Activated effector memory CD4-positive, alpha-beta T cell treated with anti-CD3 and anti-CD28 coated beads, Interleukin-2, amount 50 U/mL, for 16 hours (primary cell): ENCODE measurements around the gene NPIPB8.
"Not testable (repeated sequence)": the region's sequence is repeated elsewhere in the genome, so short reads cannot be mapped to it uniquely, and the experiment has no call there.

Experiments used
- DNase-seq: peaks from one replicate; pipeline ENCODE4 v3.0.0-alpha.2; 2020

The NPIPB8 gene

DNA sequence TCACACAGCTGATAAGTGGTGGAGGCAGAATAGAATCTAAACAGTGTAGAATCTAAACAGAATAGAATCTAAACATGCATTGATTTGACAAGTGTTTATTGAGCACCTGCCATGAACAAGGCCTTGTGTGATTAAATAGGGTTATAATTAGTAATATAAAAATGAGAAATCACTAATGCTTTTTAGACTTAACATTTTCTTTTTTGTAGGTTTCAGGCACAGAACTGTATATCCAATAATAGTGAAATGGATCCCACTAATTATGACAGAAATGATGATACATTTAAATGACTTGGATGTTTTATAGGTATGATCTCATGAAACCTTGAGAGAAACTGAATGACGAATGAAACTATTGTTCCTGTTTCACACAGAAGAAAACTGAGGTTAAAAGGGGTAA lies at the start of gene NPIPB8:
NPIPB8 (plus strand) TSS at position 301 of the 400 bp plus-strand sequence. CDS start 296 bp downstream, outside the sequence.
- DNase-seq = not testable (repeated sequence)

DNA sequence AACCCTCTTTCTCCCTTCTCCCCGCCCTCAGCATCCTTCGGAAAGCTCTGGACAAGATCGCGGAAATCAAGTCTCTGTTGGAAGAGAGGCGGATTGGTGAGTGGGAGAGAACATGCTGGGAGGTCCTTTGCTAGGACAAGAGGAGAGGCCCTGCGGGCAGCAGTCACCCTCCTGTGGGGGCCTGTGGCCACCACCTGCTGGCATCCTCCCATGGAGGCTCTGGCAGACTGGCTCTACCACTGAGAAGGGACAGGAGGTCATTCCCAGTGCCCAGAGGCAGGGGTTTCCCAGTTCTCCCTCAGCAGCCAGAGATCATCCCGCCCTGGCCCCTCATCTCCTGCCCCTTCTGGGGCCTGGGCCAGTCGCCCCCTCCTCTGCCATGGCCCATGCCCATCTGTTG lies 48.8 kb upstream of the NPIPB8 start:
- no peak for DNase-seq

DNA sequence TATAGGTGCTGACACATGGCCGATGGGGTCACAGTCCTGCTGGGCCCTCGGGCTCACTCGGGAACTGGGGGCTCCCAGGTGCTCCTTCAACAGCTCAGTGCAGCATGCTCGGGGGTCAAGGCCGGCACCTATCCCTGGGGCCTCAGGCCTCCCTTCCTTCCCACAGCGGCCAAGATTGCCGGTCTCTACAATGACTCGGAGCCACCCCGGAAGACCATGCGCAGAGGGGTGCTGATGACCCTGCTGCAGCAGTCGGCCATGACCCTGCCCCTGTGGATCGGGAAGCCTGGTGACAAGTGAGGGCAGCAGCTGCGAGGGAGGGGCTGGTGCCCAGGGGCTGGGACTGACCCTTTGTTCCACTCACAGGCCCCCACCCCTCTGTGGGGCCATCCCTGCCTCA lies 47.9 kb upstream of the NPIPB8 start:
- DNase-seq = no peak

DNA sequence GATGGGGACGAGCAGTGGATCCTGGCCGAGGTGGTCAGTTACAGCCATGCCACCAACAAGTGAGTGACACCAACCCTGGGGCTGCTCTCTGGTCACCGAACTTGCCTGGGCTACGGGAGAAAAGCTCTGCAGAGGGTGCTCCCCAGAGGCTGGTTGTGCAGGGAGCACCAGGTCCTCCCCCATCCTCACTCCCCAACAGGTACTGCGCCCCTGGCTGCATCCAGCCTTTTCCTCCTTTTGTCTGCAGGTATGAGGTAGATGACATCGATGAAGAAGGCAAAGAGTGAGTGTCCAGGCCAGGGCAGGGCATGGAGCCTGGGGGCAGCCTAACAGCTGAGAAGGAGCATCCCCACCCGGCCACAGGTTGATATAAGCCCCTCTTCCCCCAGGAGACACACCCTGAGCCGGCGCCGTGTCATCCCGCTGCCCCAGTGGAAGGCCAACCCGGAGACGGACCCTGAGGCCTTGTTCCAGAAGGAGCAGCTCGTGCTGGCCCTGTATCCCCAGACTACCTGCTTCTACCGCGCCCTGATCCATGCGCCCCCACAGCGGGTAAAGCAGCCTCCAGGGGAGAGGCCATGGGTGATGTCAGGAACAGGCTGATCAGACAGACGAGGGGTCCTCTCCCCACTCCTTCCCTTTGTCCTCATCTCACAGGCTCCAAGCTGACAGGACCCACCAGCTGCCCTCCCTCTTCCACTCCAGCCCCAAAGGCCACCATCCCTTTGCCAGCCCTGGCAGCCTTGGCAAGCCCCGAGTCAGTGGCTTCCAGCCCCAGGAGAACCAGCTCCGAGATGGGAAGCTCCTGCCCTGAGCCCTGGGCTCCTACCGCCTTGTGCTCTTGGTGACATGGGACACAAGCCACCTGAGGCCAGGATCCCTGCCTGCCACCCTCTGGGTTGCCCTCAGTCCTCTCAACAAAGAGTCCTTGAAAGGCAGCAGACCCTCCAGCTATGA lies 47.2 kb upstream of the NPIPB8 start:
- DNase-seq = no peak

DNA sequence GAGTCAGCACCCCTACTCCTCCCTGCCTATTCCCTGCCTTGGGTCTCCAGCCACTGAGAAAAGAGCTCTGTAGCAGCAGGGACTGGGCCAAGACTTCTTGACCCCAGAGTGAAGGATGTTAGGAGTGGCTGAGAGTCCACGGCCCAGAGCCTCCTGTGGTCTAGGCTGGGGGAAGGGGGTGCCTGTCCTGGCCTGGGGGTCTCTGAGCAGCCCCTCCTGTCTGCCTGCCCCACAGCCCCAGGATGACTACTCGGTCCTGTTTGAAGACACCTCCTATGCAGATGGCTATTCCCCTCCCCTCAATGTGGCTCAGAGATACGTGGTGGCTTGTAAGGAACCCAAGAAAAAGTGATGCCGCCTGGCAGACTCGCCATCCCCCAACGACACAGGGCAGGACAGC lies 46.5 kb upstream of the NPIPB8 start:
- DNase-seq = no peak

DNA sequence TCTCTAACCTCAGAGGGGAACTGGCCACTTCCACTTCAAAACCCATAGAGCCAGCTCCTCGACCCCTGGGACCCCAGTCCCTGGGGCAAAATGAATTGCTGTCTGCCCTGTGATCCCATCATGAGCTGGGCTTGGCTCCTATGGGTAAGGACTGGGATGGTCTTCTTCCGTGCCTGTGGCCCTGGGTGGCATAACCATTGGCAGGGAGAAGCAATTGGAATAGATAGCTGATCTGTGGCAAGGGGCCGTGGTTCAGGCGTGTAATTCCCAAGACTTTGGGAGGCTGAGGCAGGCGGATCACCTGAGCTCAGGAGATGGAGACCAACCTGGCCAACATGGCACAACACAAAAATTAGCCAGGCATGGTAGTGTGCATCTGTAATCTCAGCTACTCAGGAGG lies 45.4 kb upstream of the NPIPB8 start:
- no peak for DNase-seq

DNA sequence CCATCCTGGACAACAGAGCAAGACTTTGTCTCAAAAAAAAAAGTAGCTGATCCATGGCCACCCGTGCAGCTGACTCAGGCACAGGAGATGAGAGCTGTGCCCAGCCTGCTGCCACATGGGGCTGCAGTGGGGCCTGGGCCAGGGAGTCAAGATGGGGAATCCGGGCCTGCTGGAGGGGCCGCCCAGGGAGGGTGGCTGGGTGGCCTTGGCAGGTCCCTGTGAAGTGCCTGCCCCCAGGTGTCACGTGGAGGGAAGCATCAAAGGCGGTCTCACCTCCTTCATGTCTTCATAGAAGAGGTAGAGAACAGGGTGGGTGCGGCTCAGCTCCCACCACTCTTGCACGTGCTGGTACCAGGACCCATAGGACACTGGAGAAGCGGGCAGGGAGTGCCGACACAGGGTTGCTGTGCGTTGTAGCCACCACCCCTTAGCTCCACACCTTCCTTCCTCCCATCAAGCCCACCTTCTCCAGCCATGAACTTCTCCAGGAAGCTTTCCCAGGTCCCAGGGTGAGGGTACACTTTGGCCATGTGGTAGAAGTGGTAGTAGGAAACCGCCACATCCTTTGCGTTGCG lies 44.8 kb upstream of the NPIPB8 start:
- DNase-seq = no peak

DNA sequence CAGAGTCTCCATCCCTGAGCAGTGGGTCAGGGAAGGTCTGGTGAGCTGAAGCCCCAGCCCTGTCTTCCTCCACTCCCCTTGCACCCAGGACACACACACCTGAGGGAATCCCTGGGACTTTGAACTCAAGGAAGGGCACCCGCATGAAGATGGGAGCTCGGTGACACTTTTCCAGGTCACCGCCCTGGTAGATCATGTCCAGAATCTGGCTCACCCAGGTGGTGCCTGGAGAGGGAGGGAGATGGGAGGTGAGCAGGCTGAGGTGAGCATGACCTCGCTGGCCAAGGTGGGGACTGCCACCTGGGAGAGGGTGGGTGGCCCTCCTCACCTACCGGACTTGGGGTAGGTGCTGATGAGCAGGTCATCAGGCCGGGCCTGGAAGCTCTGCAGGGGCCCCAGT lies 42.4 kb upstream of the NPIPB8 start:
- DNase-seq = not testable (repeated sequence)

DNA sequence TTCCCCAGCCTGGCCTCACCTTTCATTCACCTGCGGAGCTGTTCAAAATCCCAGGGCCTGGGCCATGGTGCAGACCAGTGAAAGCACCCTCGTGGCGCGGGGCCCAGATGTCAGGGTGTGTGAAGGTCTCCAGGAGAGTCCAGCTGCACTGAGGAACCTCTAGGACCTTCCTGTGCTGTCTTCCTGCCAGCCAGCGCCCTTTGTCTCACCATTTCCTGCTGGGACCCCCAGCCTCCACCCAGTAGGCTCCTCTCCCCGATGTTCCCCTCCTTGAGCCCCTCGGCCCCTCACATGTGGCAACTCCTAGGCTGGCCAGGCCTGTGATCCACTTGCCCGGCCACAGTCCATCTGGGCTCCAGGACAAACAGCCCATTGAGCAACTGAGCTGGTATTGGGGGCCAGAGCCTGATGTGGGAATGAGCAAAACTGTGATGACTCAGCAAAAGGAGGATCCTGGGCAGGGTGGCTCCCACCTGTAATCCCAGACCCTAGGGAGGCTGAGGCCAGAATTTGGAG lies 41.7 kb upstream of the NPIPB8 start:
- no peak for DNase-seq

DNA sequence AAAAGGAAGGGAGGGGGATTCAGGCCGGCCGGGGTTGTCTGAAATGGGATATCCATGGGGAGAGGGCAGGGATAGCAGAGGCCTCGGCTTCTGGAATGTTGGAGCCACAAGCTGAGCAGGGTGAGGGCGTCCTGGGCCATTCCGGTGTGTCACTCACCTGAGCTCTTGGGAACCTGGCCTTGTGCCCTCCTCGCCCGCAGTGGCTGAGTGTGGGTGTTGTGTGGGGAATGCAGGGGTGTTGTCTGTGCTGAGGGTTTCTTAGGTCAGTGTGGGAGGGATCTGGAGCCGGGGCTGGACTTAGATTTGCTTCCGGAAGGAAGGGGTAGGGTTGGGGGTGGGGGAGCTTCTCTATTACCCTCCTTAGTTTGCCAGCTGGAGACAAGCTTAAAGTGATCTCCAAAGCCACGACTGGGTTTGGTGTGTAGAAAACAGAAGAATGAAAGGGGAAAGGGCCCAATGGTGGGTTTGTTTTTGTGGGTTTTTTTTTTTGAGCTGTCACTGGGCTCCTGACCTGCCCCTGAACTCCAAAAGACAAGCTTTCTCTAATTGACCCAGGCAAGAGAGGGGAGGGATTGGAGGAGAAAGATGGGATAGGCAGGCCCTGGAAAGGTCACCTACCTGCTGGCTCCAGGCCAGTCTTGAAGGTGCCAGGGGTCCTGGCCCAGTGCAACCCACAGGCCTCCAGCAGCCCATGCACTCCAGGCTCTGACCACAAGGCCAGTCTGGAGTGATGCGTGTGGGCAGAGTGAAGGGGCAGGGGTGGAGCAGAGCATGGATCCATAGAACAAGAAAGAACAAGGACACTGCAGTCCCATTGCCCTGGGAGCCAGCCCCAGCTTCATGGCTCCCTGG lies 40.8 kb upstream of the NPIPB8 start, which contains the start of gene SULT1A2:
SULT1A2 (minus strand) TSS at position 211 of the 852 bp plus-strand sequence. CDS start 1,120 bp downstream, outside the sequence.
- DNase-seq = no peak

DNA sequence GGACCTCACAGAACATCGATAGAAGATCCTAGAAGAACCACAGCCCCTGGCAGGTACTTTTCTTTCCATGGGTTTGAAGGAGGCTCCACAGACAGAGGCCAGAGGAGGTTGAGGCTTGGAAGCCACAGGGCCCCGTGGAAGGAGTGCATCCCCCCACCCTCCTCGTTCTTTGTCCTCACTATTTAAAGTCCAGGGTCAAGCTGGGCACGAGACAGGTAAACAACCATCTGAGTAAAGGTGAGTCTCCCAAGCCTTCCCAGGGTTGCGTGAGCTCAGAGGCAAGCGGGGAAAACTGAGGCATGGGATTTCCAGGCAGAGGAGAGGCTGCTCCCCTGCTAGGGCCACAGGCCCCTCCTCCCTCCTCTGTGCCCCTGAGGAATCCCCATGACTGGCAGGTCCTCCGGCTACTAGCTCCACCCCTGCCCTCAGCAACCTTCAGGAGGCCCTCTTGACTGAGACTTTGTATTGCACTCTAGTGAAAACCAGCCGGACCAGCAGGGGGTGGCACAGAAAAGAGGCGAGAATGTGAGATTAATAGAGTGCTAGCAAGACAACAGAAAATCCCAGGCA lies 40.1 kb upstream of the NPIPB8 start:
- DNase-seq = no peak

DNA sequence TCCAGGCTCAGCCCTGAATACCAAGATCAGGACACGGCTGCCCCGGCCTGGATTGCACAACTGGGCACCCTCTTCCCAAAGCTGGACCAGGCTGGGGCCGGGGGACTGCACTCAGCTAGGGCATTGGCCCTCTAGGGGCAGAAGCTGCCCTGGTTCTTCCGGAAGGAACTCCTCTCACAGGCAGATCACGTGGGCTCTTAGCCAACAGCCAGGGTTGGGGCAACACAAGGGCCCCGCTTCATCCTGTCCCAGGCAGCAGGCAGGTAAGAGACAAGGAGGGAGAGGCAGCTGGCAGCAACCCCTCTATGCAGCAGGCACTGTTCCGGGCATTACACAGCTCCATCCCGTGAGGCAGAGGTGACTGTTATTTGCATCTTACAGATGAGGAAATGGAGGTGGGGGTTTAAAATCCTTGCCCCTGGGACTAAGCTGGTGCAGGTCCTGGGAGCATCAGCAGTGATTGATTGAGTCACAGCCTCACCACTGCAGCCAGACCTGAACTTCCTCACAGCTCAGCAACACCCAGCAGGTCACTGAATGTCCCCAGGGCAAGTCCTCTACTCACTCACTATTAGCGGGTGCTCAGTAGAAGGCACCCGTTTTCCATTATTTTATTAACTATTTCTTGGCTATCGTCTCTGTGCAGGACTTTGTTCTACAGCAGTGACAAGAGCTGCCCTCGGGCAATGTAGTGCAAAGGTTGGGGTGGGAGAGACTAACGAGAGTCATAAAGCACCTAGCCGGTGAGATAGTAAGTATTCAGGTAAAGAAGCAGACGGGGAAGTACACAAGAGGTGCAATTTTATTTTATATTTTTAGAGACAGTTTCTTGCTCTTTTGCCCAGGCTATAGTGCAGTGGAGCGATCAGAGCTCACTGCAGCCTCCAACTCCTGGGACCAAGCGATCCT lies 38.2 kb upstream of the NPIPB8 start:
- not testable (repeated sequence) for DNase-seq

DNA sequence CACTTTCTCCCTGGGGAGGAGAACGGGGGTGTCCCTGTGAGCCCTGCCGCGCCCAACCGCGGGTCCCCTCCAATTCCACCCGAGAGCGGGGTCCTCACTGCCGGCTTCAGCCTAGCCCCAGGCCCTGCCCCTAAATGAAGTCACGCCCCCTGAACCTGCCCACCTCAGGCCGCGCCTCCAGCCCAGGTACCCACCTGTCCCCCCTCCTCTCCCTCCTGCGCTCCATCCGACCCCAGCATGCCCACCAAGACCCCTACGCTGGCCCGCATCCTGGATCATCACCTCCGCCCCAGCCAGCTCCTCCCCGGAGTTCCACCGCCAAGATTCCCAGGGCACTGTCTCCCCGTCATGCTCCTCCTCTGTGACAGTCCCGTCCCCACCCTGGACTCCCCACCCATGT lies 36.9 kb upstream of the NPIPB8 start:
- DNase-seq = not testable (repeated sequence)

DNA sequence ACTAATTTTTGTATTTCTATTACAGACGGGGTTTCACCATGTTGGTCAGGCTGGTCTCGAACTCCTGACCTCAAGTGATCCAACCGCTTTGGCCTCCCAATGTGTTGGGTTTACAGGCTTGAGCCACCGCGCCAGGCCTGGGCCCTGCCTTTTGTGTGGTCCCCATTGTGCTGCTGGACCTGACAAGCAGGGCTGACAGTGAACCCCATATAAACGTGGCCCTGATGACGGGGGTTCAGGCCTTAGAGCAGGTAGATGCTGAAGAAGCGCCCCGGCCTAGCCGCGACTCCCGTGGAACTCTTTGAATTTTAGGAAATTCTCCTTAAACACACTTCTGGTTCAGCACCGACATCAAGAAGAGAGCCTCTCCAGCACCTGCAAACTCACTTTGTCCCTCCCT lies 36.3 kb upstream of the NPIPB8 start:
- not testable (repeated sequence) for DNase-seq

DNA sequence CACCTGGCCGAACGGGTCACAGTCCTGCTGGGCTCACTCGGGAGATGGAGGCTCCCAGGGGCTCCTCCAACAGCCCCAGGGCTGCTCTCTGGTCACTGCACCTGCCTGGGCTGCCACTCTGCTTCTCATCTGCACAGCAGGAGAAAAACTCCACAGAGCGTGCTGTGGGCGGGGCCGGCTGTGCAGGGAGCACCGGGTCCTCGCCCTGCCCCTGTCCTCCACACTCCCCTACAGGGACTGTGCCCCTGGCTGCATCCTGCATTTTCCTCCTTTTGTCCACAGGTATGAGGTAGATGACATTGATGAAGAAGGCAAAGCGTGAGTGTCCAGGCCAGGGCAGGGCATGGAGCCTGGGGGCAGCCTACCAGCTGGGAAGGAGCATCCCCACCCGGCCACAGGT lies 35.8 kb upstream of the NPIPB8 start:
- not testable (repeated sequence) for DNase-seq

DNA sequence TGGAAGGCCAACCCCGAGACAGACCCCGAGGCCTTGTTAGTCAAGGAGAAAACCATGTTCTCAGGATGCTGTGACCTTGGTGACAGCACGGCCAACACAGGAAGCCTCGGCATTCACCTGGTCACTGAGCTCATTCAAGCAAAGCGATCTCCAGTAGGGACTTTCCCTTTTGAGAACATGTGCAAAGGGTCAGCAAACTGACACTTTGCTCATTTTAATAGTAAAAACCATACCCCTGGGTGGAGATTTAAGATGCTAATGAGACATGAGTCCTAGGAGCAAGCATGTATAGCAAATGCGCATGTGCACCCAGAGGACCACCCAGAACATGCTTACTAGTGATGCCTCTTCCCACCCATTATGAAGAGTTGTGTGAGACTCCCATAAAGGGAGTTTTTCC lies 35.3 kb upstream of the NPIPB8 start:
- no peak for DNase-seq

DNA sequence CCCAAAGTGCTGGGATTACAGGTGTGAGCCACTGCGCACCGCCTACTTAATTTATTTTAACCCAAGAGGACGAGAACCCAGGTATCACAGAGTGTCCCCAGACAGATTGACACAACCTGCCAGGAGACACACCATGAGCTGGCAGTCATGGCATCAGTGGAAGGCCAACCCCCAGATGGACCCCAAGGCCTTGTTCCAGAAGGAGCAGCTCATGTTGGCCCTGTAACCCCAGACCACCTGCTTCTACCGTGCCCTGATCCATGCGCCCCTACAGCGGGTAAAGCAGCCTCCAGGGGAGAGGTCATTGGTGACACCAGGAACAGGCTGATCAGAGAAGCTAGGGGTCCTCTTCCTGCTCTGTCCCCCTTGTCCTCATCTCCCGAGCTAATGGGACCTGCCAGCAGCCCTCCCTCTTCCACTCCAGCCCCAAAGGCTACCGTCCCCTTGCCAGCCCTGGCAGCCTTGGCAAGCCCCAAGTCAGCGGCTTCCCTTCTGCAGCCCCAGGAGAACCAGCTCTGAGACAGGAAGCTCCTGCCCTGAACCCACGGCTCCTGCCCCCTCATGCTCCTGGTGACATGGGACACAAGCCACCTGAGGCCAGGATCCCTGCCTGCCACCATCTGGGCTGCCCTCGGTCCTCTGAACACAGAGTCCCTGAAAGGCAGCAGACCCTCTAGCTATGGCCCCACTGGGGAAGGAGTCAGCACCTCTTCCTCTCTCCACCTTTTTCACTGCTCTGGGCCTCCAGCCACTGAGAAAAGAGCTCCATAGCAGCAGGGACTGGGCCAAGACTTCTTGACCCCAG lies 34.3 kb upstream of the NPIPB8 start:
- DNase-seq = no peak

DNA sequence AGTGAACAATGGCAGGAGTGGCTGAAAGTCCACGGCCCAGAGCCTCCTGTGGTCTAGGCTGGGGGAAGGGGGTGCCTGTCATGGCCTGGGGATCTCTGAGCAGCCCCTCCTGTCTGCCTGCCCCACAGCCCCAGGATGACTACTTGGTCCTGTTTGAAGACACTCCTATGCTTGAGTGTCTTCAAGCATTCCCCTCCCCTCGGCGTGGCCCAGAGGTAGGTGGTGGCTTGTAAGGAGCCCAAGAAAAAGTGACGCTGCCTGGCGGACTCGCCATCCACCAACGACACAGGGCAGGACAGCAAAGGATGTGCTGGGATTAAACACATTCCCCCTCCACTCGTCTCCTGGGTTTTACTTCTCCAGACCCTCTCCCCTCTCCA lies 33.7 kb upstream of the NPIPB8 start:
- no peak for DNase-seq

DNA sequence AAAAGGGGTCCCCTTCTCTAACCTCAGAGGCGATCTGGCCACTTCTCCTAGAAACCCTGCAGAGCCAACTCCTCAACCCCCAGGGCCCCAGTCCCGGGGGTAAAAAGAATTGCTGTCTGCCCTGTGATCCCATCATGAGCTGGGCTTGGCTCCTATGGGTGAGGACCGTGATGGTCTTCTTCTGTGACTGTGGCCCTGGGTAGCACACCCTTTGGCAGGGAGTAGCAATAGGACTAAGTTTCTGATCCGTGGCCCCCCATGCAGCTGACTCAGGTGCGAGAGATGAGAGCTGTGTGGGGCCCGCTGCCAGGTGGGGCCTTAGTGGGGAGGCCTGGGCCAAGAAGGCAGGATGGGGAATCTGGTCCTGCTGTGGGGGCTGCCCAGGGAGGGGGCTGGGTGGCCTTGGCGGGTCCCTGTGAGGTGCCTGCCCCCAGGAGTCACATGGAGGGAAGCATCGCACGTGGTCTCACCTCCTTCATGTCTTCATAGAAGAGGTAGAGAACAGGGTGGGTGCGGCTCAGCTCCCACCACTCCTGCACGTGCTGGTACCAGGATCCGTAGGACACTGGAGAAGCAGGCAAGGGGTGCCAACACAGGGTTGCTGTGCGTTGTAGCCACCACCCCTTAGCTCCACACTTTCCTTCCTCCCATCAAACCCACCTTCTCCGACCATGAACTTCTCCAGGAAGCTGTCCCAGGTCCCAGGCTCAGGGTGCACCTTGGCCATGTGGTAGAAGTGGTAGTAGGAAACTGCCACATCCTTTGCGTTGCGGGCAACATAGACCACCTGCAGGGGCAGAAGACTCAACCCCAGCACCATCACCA lies 31.4 kb upstream of the NPIPB8 start:
- DNase-seq = no peak

DNA sequence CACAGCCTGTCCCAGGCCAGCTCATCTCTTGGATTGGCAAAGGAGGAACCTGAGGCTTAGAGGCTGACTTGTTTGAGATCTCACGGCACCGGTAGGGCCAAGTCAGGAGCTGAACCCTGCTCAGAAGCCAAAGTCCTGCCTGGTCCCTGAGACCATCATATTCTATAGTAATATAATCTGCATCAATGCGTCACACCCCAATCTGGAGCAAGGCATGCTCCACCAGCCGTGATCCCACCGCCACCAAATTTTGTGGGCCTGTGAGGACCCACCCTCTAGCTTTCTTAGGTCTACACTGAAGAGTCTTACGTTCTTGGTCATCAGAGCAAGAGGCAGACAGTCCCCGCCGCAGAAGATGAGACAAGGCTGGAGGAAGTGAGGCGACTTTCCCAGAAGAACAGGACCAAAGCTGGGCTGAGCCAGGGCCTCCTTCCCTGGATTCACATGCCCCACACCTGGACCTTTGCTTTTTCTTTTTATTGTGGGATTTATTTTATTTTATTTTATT lies 30.7 kb upstream of the NPIPB8 start:
- DNase-seq = no peak
